ENCODE measurements around the gene ELN.

DNA sequence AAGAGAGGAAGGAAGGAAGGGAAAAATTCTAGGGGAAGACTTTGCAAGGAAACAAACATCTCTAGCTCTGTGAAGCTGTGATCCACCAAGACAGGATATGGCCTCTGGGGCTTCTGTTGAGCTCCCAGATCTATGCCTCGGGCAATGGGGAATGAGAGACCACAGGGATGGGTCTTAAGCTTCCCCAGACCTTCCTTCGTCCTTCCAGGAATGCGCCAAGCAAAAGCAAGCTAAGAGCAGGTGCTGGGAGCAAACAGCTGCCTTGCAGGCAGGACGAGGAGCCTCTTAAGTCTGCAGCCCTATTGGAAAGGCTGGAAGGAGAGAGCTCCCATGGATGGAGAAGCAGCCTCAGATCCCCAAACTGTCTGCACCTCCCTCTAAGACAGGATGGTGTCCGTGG is 21.9 kb upstream of the ELN start:
- no peak for TF ChIP-seq CTCF (IDR thresholded peaks at IDR 0.05)
- no peak for TF ChIP-seq POLR2A (IDR thresholded peaks at IDR 0.05)
